GM18499 (cell line): Measurements from ENCODE around the gene TRIM56.
"Not testable (repeated sequence)": the region's sequence is repeated elsewhere in the genome, so short reads cannot be mapped to it uniquely, and the experiment has no call there.

ENCODE experiments used
- ATAC-seq: cut with Tn5 transposase; IDR thresholded peaks from one replicate; pipeline ENCODE4 v1.9.1; 2021; ENCODE audit warnings: moderate number of reproducible peaks; ENCODE audit not compliant: insufficient read depth, unreplicated experiment

Gene TRIM56

GRCh38 chr7:101085162-101085964 lies at the start of gene TRIM56:
Gene TRIM56, plus strand, starts transcription at chr7:101085481. Its CDS starts 1,832 bp downstream, at chr7:101087313.
- ATAC-seq, result peak; percentile 65

GRCh38 chr7:101035941-101036340 lies 49.3 kb upstream of the TRIM56 start:
- ATAC-seq, result no peak

GRCh38 chr7:101041283-101041682 lies 44.0 kb upstream of the TRIM56 start:
- ATAC-seq, result not testable (repeated sequence)

GRCh38 chr7:101058355-101058754 lies 26.9 kb upstream of the TRIM56 start:
- no peak for ATAC-seq

GRCh38 chr7:101059620-101059942 lies 25.7 kb upstream of the TRIM56 start:
- ATAC-seq, result no peak

- no peak for ATAC-seq
Measured at GRCh38 chr7:101060992-101061391, 24.3 kb upstream of the TRIM56 start.

GRCh38 chr7:101064176-101064550 lies 21.1 kb upstream of the TRIM56 start:
- ATAC-seq, result not testable (repeated sequence)

GRCh38 chr7:101065162-101065561 lies 20.1 kb upstream of the TRIM56 start:
- ATAC-seq, result not testable (repeated sequence)

- no peak for ATAC-seq
Measured at GRCh38 chr7:101066141-101066832, 19.0 kb upstream of the TRIM56 start.

GRCh38 chr7:101066833-101067177 lies 18.5 kb upstream of the TRIM56 start:
- ATAC-seq, result no peak

GRCh38 chr7:101068401-101068800 lies 16.9 kb upstream of the TRIM56 start:
- no peak for ATAC-seq

- not testable (repeated sequence) for ATAC-seq
Measured at GRCh38 chr7:101071362-101072104, 13.7 kb upstream of the TRIM56 start.

GRCh38 chr7:101075646-101076045 lies 9.6 kb upstream of the TRIM56 start:
- no peak for ATAC-seq

- ATAC-seq, result not testable (repeated sequence)
Measured at GRCh38 chr7:101076183-101076582, 9.1 kb upstream of the TRIM56 start.

- no peak for ATAC-seq
Measured at GRCh38 chr7:101077303-101078086, 7.8 kb upstream of the TRIM56 start.

- ATAC-seq, result no peak
Measured at GRCh38 chr7:101081432-101081831, 3.8 kb upstream of the TRIM56 start.

GRCh38 chr7:101084865-101085161 lies 468 bp upstream of the TRIM56 start:
- ATAC-seq, result no peak

- ATAC-seq, result no peak
Measured at GRCh38 chr7:101087334-101088068, 2.2 kb downstream of the TRIM56 start.

GRCh38 chr7:101088069-101088425 lies 2.8 kb downstream of the TRIM56 start:
- no peak for ATAC-seq
